ENCODE data around the gene PTPRG. TPM values are rescaled to one million over a fixed set of nuclear protein-coding genes. Genes with fewer than 3 reads are reported as not detected.

PTPRG gene
- polyA plus RNA-seq, 3 donors = not detected

- Histone ChIP-seq H3K27me3 (ENCODE audit: control insufficient read depth in 2 of 2, insufficient read depth in 2 of 2, low read length in 2 of 2) (no peaks in the 10 kb centered on the region), H3K79me2 (ENCODE audit: insufficient read depth, low read length) (no peaks in the 10 kb centered on the region), H3K36me3 (replicated peaks in 1 of 2; ENCODE audit: control insufficient read depth in 1 of 2, insufficient read depth in 2 of 2, low read length in 2 of 2) (no peaks in the 10 kb centered on the region), H4K20me1 (ENCODE audit: insufficient read depth, low read length) (no peaks in the 10 kb centered on the region), H3K4me1 (ENCODE audit: control insufficient read depth in 1 of 2, insufficient read depth in 2 of 2, low read length in 2 of 2) (no peaks in the 10 kb centered on the region), H3K9ac (ENCODE audit: insufficient read depth, low read length, poor library complexity, severe bottlenecking) (no peak overlapping the region), H3K4me3 (replicated peaks in 1 of 3; ENCODE audit: low read depth in 2 of 3, low read length in 3 of 3) (no peak overlapping the region), H3K9me3 (replicated peaks in 1 of 2; ENCODE audit: control insufficient read depth in 1 of 2, insufficient read depth in 1 of 2, low read length in 2 of 2) (peaks cover 0 to 4% of the 10 kb centered on the region in 2 donors), H3K27ac (ENCODE audit: low read depth in 1 of 2, low read length in 2 of 2) (no peak overlapping the region), H2AFZ (ENCODE audit: insufficient read depth, low read depth, low read length, poor library complexity, severe bottlenecking) (no peak overlapping the region), H3K4me2 (replicated peaks; ENCODE audit: extremely low read depth, low read length, poor library complexity, severe bottlenecking) (no peak overlapping the region)
- intact Hi-C loops (cut with micrococcal nuclease) = no loop called here
- H3K27me3 Mint-ChIP-seq (ENCODE audit: low read depth in 3 of 3) = no peaks in the 10 kb centered on the region
- DNase-seq = no peak
- no peak overlapping the region for H3K27ac Mint-ChIP-seq
- no CpG with 5 or more reads among the region's 3 CpGs for WGBS (ENCODE audit: insufficient coverage)
- H3K4me3 Mint-ChIP-seq = no peak overlapping the region
- no peak for TF ChIP-seq CTCF (IDR thresholded peaks at IDR 0.05)
- H3K36me3 Mint-ChIP-seq = no peaks in the 10 kb centered on the region
- peaks cover 2 to 16% (median 7%) of the 10 kb centered on the region in 7 donors for H3K9me3 Mint-ChIP-seq
- no peaks in the 10 kb centered on the region for H3K4me1 Mint-ChIP-seq
Measured at GRCh38 chr3:62113092-62113491, 551.7 kb downstream of the PTPRG start.

- Histone ChIP-seq H3K27me3 (ENCODE audit: control insufficient read depth in 2 of 2, insufficient read depth in 2 of 2, low read length in 2 of 2) (no peaks in the 10 kb centered on the region), H3K4me1 (ENCODE audit: control insufficient read depth in 1 of 2, insufficient read depth in 2 of 2, low read length in 2 of 2) (no peaks in the 10 kb centered on the region), H4K20me1 (ENCODE audit: insufficient read depth, low read length) (no peaks in the 10 kb centered on the region), H3K79me2 (ENCODE audit: insufficient read depth, low read length) (no peaks in the 10 kb centered on the region), H3K36me3 (replicated peaks in 1 of 2; ENCODE audit: control insufficient read depth in 1 of 2, insufficient read depth in 2 of 2, low read length in 2 of 2) (no peaks in the 10 kb centered on the region), H3K9me3 (replicated peaks in 1 of 2; ENCODE audit: control insufficient read depth in 1 of 2, insufficient read depth in 1 of 2, low read length in 2 of 2) (peaks cover 0 to 5% of the 10 kb centered on the region in 2 donors), H3K27ac (ENCODE audit: low read depth in 1 of 2, low read length in 2 of 2) (no peak overlapping the region), H3K9ac (ENCODE audit: insufficient read depth, low read length, poor library complexity, severe bottlenecking) (no peak overlapping the region), H3K4me2 (replicated peaks; ENCODE audit: extremely low read depth, low read length, poor library complexity, severe bottlenecking) (no peak overlapping the region), H3K4me3 (replicated peaks in 1 of 3; ENCODE audit: low read depth in 2 of 3, low read length in 3 of 3) (no peak overlapping the region), H2AFZ (ENCODE audit: insufficient read depth, low read depth, low read length, poor library complexity, severe bottlenecking) (no peak overlapping the region)
- H3K27ac Mint-ChIP-seq = no peak overlapping the region
- H3K9me3 Mint-ChIP-seq = peaks cover under 1 to 10% (median 8%) of the 10 kb centered on the region in 7 donors
- H3K4me3 Mint-ChIP-seq = no peak overlapping the region
- no peak for DNase-seq
- no CpG with 5 or more reads among the region's 1 CpG for WGBS (ENCODE audit: insufficient coverage)
- H3K36me3 Mint-ChIP-seq = no peaks in the 10 kb centered on the region
- H3K27me3 Mint-ChIP-seq (ENCODE audit: low read depth in 3 of 3) = peaks cover 0 to 2% (median 0%) of the 10 kb centered on the region in 3 donors
- intact Hi-C loops (cut with micrococcal nuclease) = no loop called here
- TF ChIP-seq CTCF (IDR thresholded peaks at IDR 0.05) = no peak
- H3K4me1 Mint-ChIP-seq = no peaks in the 10 kb centered on the region
Measured at GRCh38 chr3:62114763-62115162, 553.4 kb downstream of the PTPRG start.
